HG03064 (cell line): ENCODE results near the gene AP2A2.

Experiments
- ATAC-seq: cut with Tn5 transposase; IDR thresholded peaks from one replicate; pipeline ENCODE4 v1.9.1; 2021; ENCODE audit warnings: low read depth; ENCODE audit not compliant: unreplicated experiment

AP2A2 gene

DNA sequence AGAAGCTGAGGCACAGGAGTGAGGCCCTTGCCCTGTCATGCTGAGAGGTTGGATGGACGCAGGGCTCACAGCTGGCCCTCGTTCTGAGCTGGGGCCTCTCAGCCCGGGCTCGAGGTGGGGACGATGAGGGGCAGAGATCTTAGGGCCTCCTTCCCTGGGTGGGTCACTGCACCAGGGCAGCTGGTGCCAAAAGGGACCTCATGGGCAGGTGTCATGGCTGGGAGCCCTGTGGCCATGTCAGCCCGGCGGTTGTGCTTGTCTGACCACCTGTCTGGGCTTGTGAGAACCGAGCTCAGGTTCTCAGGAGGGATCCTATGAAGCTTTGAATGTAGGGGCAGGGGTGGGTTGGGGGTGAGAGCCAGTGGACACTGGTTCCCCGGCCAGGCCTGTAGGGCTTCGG lies 112.7 kb downstream of the AP2A2 start:
- ATAC-seq, result no peak

DNA sequence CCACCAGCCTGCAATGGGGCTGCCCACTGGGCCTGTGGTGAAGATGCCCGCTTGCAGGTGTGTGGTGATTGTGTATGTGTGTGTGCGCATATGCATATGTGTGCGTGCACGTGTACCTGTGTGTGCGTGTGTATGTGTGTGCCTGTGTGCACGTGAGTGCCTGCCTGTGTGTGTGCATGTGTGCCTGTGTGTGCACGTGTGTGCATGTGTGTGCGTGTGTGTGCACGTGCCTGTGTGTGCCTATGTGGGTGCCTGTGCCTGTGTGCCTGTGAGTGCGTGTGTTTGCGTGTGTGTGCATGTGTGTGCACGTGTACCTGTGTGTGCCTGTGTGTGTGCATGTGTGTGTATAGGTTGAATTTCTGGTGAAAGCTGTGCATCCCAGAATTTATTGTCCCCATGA lies 113.3 kb downstream of the AP2A2 start:
- no peak for ATAC-seq

GRCh38 chr11:1039481-1040427 lies 114.1 kb downstream of the AP2A2 start:
- ATAC-seq, result no peak

GRCh38 chr11:1040428-1041148 lies 114.9 kb downstream of the AP2A2 start:
- no peak for ATAC-seq

- no peak for ATAC-seq
Measured at GRCh38 chr11:1041149-1041467, 115.4 kb downstream of the AP2A2 start.

DNA sequence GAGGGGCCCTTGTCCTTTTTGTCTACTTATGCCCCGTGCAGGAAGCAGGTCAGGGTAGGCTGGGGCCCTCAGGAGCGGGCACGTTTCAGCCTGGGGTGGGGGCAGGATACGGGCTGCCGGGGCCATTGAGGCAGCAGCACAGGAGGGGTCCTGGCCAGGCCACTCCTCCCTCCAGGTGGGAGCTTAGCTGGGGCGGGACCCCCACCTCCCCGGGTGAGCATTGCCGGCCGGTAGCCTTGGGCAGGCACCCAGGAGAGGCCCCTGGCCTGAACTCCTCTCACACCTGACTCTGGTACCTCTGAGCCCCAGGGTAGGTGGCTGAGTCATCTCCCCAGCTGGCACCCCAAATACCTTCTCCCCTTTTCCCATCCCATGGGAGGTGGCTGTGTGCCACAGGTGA lies 115.8 kb downstream of the AP2A2 start:
- ATAC-seq, result no peak

DNA sequence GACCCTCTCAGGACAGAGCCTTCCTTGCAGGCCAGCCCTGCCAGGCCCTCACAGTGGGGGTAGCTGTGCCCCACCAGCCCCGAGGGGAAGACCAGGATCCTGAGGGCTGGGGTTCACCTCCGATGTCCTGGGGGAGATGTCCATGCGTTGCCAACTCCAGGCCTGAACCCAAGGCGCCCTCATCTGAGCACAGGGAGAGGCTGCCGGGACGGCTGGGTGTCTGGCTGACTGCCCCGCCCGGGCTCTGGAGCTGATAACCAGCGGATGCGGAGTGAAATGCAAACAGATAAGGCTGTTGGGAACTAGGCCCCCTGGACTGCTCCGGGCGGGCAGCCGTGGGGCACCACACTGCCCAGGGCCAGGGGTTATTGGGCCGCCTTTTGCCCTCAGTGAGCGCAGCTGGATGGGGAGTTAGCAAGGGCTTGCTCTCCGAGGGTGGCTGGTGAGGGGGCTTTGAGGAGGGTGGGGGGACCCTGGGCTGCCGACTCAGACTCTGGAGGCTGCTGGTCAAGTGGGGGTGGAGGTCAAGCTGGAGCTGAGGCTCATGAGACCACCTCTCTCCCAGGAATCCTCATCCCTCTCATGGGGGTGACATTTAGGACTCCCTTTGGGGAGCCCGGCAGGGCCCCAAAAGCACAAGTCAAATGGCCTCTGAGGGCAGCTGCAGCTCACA lies 116.4 kb downstream of the AP2A2 start:
- ATAC-seq, result no peak

DNA sequence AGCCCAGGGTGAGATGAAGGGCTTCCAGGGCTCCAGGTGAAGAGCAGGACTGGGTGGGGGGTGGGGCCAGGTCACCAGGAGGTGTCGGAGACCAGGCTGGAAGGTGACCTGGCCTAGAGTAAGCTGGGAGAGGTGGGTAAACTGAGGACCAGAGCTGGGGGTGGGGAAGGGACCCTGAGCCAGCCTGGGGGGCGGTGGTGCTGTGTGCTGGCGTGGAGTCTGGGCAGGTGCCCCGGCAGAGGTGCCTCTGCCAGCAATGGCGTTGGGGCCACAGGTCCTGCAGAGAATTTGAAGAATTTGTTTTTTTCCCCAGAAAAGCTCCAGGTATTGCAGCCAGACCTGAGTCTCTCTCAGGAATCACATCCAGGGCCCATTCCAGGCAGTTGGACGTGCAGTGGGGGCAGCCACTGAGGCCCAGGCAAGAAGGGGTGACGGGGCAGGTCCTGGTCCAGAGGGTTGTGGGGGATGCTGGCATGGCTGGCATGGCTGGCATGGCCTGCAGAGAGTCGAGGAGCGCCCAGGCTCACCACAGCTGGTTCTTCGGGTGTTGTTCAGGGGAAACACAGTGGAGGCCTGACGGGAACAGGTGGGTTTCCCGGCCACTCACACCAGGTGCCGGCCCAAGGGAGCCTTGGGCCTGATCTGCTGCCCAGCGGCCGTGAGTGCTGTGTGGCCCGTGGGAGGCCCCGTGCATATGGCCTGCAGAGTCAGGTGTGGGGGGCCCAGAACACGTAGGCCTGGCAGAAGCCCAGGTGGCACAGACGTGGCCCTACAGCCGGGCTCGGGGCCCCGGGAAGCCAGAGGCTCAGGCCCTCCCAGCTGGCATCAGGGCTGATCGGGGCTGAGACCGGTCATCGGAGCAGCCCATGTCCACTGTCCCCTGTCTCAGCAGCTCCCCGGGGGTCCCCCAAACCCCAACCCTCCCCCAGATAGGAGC lies 117.2 kb downstream of the AP2A2 start:
- no peak for ATAC-seq

DNA sequence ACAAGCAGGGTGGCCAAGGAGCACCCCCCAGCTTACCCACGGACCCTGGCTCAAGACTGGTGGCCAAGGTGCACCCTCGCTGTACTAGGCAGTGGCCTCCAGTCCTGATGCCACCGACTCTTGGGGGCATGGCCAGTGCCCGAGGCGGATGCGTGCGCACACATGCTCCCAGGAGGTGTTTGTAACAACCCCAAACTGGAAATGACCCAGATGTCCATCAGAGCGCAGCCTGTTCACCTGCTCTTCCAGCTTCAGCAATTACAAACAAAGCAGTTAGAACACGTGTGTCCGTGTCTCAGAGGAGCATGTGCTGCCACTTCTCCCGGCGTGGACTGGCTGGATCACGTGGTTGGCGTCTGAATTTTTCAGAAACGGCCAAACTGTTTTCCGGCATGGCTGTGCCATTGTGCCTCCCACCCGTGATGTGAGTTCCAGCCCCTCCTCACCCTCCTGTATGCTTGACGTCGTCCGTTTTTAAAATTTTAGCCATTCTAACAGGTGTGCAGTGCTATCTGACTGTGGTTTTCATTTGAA lies 118.0 kb downstream of the AP2A2 start:
- no peak for ATAC-seq

- no peak for ATAC-seq
Measured at GRCh38 chr11:1044160-1044559, 118.5 kb downstream of the AP2A2 start.

DNA sequence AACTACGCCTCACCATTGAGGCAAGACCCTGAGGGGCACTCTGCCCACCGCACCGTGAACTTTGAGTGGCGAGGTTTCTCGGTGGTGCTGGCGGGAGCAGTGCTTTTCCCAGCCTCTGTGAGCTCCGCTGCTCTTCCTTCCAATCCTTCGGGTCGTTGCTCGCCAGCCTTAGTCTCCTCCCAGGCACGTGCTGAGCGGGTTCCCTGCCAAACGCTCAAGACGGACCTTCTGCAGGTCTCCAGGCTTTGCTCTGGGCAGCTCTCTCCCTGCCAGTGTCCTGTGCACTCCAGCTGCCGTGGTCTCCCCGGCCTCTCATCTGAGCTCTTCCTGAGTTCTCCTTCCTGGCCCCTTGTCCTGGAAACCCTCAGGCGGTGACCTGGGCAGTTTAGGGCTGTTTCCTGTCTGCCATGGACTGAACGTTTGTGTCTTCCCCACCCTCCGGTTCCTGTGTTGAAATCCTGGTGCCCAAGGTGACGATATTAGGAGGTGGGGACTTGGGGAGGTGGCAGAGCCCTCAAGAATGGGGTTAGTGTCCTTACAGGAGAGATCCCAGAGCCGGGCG lies 122.0 kb downstream of the AP2A2 start:
- ATAC-seq, result no peak

DNA sequence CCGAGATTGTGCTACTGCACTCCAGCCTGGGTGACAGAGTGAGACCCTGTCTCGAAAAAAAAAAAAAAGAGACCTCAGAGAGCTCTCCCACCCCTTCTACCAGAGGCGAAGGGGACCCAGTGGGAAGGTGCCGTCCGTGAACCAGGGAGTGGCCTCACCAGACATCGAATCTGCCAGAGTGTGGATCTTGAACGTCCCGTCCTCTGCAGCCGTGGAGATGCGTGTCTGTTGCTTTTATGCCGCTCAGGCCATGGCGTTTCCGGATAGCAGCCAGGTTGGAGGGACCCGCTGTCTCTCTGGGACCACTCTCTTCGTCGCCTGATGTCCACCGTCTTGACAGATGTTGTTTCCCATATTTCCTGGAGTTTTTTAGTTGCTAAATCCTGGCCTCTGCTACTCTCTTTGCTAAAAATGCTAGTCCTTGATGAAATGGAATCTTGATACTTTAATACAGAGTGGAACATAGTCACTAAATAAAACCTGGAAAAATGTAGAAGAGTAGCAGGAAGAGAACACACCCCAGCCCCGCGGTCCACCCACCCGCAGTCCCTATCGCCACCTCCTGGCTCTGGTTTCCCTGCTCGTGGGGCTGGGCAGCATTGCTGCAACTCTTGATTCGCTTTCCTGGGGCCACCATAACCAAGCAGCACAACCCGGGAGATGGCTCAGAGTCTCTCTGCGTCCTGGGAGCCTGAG lies 122.9 kb downstream of the AP2A2 start:
- no peak for ATAC-seq

- no peak for ATAC-seq
Measured at GRCh38 chr11:1049071-1049405, 123.4 kb downstream of the AP2A2 start.

GRCh38 chr11:1049431-1049891 lies 123.8 kb downstream of the AP2A2 start:
- ATAC-seq, result no peak

GRCh38 chr11:1049911-1050580 lies 124.4 kb downstream of the AP2A2 start:
- no peak for ATAC-seq

- ATAC-seq, result peak; percentile 67
Measured at GRCh38 chr11:1050581-1051355, 125.1 kb downstream of the AP2A2 start.

- no peak for ATAC-seq
Measured at GRCh38 chr11:1051356-1052132, 125.9 kb downstream of the AP2A2 start.
